ENCODE results near the gene ZNF365.

Gene ZNF365

DNA sequence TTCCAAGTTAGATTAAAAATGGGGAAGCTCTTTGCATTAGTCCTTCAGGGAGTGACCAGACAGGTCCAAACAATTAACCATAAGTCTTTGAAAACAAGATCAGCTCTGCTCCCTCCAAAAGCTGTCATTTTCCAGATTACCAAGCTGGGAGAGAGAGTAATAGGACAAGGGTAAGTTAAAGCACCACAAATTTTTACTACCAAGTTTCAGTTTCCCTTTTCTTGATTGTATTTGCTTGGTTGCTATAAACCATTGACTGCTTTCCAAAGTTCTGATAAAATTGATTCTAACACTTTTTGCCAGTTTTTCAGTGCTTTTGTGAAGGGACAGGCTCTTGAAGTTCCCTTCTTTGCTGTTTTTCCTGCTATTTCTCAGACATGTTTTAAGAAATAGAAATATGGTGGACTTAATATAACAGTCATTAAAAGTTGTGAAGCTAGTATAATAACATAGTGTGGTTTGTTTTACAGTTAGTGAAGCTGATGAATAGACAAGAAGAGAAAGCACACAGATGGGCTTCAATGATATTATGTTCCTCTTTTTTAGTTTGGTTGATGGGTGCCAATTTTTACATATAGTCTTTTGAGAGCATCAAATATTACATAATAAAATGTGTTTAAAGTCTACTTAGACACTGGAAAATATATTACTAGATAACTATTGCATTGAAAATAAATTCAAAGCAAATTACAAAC lies 40.0 kb upstream of the ZNF365 start:
- no peak overlapping the region for H3K4me3 ChIP-seq (replicated peaks; ENCODE audit: low read depth, low read length)
- TF ChIP-seq, protein P1, sequence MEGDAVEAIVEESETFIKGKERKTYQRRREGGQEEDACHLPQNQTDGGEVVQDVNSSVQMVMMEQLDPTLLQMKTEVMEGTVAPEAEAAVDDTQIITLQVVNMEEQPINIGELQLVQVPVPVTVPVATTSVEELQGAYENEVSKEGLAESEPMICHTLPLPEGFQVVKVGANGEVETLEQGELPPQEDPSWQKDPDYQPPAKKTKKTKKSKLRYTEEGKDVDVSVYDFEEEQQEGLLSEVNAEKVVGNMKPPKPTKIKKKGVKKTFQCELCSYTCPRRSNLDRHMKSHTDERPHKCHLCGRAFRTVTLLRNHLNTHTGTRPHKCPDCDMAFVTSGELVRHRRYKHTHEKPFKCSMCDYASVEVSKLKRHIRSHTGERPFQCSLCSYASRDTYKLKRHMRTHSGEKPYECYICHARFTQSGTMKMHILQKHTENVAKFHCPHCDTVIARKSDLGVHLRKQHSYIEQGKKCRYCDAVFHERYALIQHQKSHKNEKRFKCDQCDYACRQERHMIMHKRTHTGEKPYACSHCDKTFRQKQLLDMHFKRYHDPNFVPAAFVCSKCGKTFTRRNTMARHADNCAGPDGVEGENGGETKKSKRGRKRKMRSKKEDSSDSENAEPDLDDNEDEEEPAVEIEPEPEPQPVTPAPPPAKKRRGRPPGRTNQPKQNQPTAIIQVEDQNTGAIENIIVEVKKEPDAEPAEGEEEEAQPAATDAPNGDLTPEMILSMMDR (IDR thresholded peaks at IDR 0.05; ENCODE audit: low read length, missing control alignments): no peak
- no peak for DNase-seq (ENCODE audit: low read depth)

DNA sequence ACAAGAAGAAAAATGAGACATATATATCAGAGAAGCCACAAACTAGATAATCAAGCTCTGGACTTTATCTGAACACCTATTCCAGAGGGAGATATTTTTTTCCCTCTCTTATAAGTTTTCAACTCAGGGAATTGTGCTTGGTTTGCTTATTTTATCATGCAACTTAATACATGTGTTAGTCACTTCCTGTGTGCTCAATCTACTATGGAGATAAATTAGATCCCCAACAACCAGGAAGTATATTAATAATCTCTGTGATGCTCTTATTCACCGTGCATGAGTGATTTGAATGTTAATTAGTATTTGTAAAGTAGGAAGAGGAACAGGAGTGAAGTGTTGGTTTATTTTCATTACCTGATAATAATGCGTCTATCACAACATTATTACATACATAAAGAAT lies 38.8 kb upstream of the ZNF365 start:
- peak; percentile 4 for DNase-seq (ENCODE audit: low read depth)
- TF ChIP-seq, protein P1 (IDR thresholded peaks at IDR 0.05; ENCODE audit: low read length, missing control alignments): no peak
- H3K4me3 ChIP-seq (replicated peaks; ENCODE audit: low read depth, low read length): no peak overlapping the region

DNA sequence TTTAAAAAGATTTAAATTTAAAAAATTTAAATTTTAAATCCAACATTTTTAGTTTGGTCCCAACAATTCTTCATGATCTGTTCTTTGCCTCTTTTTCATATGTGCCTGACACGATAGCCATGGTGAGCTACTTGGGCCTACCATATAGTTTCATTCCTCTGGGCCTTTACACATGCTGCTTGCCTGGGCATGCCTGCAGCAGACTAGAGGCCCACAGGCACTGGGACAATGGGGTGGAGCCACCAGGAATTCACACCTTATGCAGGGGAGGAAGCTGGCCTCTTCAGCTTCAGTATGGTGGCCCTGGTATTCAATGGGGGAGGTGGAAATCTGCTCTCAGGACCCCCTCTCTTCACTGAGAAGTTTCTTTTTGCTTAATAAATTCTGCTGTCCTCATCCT lies 37.8 kb upstream of the ZNF365 start:
- TF ChIP-seq, protein P1 (IDR thresholded peaks at IDR 0.05; ENCODE audit: low read length, missing control alignments): no peak
- H3K4me3 ChIP-seq (replicated peaks; ENCODE audit: low read depth, low read length): no peak overlapping the region
- DNase-seq (ENCODE audit: low read depth): no peak

DNA sequence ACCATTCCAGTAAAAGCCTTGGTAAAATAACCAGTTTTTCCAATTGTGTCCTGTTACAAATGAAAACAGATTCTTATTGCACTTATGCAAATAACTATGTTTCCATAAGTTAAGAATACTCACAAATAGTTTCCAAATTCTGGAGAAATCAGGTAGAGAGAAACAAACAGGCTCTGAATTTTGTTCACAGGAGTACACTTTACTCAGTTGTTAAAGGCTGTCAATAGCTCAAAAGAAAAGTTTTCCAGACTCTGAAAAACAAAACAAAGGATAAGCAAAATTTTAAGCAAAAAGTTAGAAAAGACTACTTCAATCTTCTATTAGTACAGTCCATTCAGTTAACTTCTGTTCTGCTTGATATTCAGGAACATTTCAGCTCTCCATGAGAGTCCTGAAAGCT lies 32.8 kb upstream of the ZNF365 start:
- DNase-seq (ENCODE audit: low read depth): no peak
- TF ChIP-seq, protein P1 (IDR thresholded peaks at IDR 0.05; ENCODE audit: low read length, missing control alignments): no peak

DNA sequence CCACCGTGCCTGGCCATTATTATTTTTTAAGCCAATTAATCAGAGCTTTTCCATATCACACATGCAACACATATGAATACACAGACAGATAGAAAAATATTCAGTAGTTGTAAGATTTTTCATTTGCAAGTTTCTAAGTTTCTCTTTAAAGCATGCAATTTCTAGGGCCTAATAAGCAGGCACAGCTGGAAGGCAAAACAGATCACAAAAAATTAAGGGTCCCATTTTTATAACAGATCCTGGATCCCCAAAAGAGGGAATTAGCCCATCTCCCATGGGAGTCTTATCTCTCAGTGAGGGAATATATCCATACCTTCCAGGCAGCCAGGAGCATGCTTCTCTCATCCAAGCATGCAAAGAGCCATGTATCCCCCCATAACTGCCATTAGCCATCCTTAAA lies 31.2 kb upstream of the ZNF365 start:
- TF ChIP-seq, protein P1 (IDR thresholded peaks at IDR 0.05; ENCODE audit: low read length, missing control alignments): no peak
- H3K4me3 ChIP-seq (replicated peaks; ENCODE audit: low read depth, low read length): no peak overlapping the region
- no peak for DNase-seq (ENCODE audit: low read depth)

More for the DNA sequence above, 32.8 kb upstream of the ZNF365 start:
- H3K4me3 ChIP-seq (replicated peaks; ENCODE audit: low read depth, low read length): no peak overlapping the region

DNA sequence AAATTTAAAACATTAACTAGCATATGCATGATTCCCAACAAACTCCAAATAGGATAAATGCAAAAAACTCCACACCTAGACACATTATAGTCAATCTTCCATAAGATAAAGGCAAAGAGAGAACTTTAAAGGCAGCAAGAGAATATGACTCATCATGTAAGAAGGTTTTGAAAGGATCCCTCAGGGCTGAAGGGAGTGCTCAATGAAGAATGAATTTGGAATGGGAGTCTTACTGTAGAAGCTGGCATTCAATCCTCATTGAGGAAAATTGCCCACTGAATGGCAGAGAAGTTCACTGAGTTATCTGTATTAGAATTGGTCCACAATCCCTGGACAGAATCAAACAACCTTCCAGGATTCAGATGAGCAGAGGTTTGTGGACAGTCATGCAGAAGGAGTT lies 26.1 kb upstream of the ZNF365 start:
- no peak for DNase-seq (ENCODE audit: low read depth)
- TF ChIP-seq, protein P1 (IDR thresholded peaks at IDR 0.05; ENCODE audit: low read length, missing control alignments): no peak
- H3K4me3 ChIP-seq (replicated peaks; ENCODE audit: low read depth, low read length): no peak overlapping the region

DNA sequence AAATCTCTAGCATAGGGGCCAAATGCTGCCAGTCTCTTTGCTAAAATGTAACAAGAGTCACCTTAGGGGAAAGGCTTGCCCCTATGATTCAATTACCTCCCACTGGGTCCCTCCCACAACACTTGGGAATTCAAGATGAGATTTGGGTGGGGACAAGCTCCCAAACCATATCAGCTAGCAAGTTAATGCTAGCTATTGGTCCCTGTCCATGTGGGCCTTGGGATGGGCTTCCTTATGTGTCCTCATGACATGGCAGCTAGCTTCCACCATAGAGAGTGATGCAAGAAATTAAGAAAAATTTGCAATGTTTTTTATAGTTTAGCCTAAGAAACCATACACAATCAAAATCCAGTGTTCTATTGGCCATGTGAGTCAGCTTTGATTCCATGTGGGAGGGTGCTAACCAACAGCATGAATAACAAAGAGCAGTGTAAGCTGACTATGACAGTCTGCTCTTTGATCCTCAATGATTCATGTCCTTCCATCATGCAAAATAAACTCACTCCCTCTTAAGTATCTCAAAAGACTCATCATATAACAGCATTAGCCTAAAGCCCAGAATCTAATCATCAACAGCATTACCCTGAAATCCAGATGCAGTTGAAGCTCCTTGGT lies 21.7 kb upstream of the ZNF365 start:
- TF ChIP-seq, protein P1 (IDR thresholded peaks at IDR 0.05; ENCODE audit: low read length, missing control alignments): no peak
- peak; percentile 5 for DNase-seq (ENCODE audit: low read depth)

More for the DNA sequence above, 21.7 kb upstream of the ZNF365 start:
- no peak overlapping the region for H3K4me3 ChIP-seq (replicated peaks; ENCODE audit: low read depth, low read length)

Data from fibroblast of pulmonary artery (primary cell).